Left renal pelvis (tissue), 4 donors: ENCODE measurements around the gene TMEM203. TPM values are rescaled to one million over a fixed set of nuclear protein-coding genes. Genes with fewer than 3 reads are reported as not detected.

Experiments used
- DNase-seq, 4 donors: peaks; one replicate each; pipeline ENCODE4 v3.0.0-alpha.2; 2013; ENCODE audit warnings: low read depth in 4 of 4, low spot score in 3 of 4
- polyA plus RNA-seq, 4 donors: library from polyadenylated mRNA; unstranded; fragments of 120-200 nt; gene quantifications; one replicate each; pipeline ENCODE4 v1.2.1, GENCODE V29; 2013; ENCODE audit not compliant: insufficient read length in 4 of 4

TMEM203 gene
- polyA plus RNA-seq, 4 donors: 39.3 to 46.6 (median 44.9) TPM

GRCh38 chr9:137167747-137168572, 37.5 kb downstream of the TMEM203 start:
- peak in 1 of 4 donors; percentile 20 for DNase-seq

GRCh38 chr9:137167277-137167746, 38.1 kb downstream of the TMEM203 start:
- DNase-seq: no peak

DNA sequence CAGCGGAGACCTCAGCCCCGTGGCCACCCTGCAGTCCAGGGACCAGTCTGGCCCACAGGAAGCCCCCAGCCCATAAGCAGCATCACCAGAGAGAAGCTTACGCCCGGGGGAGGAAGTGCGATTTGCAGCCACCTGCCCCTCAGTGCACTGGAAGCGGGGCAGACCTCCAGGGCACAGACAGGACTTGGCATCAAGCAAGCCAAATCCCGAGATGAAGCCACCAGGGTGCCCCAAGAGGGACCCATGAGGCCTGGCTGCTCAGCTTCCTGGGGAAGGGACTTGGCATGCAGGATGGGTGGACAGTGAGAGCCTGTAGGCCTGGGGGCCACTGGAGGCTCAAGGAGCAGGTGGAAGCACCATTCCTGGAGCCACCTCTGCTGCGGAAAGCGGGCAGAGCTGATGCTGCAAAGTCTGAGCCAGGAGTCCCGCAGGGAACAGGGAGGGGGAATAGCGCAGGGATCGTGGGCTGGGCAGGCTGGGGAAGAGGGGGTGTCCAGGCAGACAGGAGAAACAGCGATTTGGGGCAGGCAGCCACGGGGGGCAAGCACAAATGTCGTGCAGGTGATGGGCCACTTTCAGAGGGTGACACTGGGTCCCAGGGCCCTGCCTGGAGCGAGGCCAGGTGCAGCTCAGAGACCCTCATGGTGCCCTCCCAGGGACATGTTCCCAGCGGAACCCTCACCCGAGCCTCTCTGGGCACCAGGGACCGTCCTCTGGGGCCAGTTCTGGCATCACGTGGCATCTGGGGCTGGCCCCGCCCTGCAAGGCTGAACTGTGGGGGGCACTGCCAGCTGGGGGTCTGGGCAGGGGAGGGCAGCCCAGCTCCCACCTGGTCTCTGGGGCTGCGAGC, 38.8 kb downstream of the TMEM203 start:
- DNase-seq: no peak

- no peak for DNase-seq
These were observed 40.1 kb downstream of the TMEM203 start for GRCh38 chr9:137165250-137165836.

DNA sequence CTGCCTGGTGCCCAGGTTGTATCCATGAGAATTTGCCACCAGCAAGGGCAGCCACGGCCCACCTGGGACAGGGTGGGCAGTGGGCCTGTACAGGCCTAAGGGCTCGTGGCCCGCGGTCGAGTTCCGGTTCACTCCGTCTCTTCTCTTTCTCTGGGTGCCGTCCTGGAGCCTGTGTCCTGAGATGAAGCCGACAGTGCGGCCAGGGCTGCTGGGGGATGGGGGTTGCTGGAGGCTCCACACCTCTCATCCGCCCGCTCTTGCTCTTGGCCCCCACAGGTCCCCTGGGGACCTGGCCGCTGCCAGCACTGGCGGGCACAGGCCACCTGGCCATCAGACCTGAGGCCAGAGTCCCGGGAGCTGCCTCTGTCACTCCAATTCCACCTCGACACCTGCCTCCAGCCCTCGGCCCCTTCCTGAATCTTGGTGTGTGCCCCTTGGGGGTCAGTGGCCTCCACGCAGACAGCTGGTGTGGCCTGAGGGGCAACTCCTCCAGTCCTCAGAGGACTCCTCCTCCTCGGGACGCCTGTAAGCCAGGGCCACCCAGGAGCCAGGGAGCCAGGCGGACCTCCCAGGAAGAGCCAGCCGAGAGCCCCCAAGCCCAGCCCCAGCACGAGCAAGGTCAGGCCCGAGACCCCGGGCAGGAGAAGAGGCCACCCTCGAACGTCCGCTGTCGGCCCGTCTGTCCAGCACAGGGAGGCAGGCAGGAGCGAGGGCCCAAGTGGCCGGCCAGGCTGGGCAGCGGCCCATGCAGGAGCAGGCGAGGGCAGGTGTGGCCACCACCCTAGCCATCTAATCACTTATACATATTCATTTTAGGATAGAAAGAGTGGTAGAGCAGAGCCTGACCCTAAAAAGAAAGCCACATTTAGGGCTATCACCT, 40.8 kb downstream of the TMEM203 start:
- no peak for DNase-seq

- no peak for DNase-seq
These were observed 41.6 kb downstream of the TMEM203 start for GRCh38 chr9:137163805-137164204.

GRCh38 chr9:137163365-137163715, 42.1 kb downstream of the TMEM203 start:
- DNase-seq: no peak

DNA sequence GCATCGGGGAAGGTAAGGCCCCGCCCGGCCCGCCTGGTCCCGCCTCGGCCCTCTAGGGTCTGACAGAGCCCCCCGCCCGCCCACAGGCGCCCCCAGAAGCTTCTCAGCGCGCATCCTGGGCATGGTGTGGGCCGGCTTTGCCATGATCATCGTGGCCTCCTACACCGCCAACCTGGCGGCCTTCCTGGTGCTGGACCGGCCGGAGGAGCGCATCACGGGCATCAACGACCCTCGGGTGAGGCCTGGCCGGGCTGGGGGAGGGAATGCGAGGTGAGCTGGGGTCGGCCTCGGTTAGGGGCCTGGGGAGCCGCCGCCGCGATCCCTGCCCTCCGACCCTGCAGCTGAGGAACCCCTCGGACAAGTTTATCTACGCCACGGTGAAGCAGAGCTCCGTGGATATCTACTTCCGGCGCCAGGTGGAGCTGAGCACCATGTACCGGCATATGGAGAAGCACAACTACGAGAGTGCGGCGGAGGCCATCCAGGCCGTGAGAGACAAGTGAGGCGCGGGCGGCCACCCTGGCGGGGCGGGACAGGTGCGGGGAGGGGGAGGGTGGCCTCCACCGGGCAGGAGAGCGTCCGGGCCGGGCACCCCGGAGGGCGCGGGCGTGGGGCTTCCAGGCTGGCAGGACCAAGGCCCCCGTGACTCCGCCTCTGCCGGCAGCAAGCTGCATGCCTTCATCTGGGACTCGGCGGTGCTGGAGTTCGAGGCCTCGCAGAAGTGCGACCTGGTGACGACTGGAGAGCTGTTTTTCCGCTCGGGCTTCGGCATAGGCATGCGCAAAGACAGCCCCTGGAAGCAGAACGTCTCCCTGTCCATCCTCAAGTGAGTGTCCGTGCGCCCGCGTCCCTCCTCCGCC, 42.7 kb downstream of the TMEM203 start:
- no peak for DNase-seq

- DNase-seq: no peak
These were observed 43.6 kb downstream of the TMEM203 start for GRCh38 chr9:137161558-137162486.

- no peak for DNase-seq
These were observed 44.5 kb downstream of the TMEM203 start for GRCh38 chr9:137160716-137161557.

DNA sequence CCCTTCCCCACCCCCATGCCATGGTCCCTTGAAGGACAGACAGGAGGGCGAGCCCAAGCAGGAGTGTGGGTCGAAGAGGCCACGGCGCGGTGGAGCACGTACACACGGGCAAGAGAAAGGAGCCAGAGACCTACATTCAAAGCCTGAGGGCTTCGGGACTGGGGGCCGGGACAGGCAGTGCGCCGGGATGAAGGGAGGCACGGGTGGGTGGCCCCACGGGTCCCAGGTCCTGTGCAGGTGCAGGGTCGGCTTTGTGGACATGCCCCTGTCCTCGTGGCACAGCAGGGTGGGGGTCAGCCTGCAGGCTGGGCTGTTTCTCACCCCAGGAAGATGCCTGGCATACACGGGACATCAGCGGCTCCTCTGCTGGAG, 45.4 kb downstream of the TMEM203 start:
- DNase-seq: no peak

DNA sequence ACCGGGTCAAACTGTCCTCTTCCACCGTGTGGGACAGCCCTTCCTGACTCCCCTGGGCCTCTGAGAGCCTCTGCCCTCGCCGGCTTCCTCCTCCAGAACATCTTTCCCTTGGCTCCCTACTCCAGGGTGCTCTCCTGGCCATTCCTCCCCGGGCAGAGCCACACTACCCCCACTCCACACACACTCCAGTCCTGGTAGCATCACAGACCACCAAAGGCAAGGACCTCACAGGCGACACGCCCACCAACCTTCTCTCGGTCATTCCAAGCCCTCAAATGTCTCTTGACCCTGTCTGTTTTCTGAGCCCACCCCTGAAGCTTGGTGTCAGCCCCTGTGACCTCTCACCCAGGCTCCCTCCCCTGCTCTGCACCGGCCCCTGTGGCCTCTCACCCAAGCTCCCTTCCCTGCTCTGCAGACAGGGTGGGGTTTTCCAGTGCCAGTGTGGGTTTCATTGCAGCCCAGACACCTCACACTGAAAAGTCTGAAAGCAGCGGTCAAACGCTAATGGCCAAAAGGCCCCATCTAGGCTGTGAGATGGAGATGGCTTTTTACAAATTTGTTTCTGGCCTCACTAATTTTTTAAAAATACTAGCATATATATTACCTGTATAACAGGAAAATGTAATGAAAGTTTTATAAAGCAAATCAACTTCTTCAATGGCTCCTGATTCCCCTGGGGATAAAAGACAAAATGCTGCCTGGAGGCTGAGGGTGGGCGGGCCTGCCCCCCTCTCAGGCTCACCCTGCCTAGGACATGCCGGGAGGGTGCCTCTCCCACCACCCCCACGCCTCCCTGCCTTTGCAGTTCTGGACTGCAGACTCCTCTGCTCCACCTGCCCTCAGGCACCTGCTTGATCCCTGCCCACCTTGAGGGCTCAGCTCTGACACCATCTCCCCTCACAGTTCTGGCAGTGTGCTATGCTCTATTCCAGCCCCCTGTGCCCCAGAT, 46.1 kb downstream of the TMEM203 start:
- DNase-seq: no peak

GRCh38 chr9:137158625-137159024, 46.8 kb downstream of the TMEM203 start:
- no peak for DNase-seq

GRCh38 chr9:137157618-137158415, 47.6 kb downstream of the TMEM203 start:
- DNase-seq: no peak

DNA sequence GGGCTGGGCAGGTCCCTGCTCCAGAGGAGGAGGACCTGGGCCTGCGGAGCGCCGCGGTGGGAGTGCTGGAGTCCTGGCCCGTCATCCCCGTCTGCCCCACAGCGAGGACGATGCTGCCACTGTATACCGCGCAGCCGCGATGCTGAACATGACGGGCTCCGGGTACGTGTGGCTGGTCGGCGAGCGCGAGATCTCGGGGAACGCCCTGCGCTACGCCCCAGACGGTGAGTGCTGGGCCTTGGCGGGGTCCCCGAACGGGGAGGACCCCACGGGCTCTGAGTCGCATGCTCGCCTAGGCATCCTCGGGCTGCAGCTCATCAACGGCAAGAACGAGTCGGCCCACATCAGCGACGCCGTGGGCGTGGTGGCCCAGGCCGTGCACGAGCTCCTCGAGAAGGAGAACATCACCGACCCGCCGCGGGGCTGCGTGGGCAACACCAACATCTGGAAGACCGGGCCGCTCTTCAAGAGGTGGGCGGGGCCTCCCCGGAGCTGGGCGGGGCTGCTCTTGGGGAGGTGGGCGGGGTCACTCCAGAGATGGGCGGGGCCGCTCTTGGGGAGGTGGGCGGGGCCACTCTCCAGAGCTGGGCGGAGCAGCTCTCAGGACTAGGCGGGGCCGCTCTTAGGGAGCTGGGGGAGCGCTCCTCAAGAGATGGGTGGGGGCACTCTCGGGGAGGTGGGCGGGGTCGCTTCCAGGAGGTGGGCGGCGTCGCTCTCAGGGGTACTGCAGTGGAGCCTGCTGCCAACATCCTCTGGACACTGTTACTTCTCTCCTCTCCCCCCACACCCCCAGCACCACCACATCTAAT, 48.7 kb downstream of the TMEM203 start:
- no peak for DNase-seq
